Fibroblast of pulmonary artery (primary cell): ENCODE results near the gene BRD4.

ENCODE experiments used
- DNase-seq: peaks from one replicate; pipeline ENCODE4 v3.0.0-alpha.2; 2010; ENCODE audit warnings: low read depth
- H3K4me3 ChIP-seq: replicated peaks from 2 replicates; pipeline ENCODE4 v1.5.1; 2011; ENCODE audit warnings: low read depth, mild to moderate bottlenecking, control low read depth, low read length, moderate library complexity
- TF ChIP-seq, protein P1 (sequence below): IDR thresholded peaks from 2 replicates; pipeline ENCODE4 v1.5.1; 2011; ENCODE audit warnings: mild to moderate bottlenecking, control low read depth, low read length, inconsistent platforms; ENCODE audit errors: missing control alignments

The BRD4 gene

DNA sequence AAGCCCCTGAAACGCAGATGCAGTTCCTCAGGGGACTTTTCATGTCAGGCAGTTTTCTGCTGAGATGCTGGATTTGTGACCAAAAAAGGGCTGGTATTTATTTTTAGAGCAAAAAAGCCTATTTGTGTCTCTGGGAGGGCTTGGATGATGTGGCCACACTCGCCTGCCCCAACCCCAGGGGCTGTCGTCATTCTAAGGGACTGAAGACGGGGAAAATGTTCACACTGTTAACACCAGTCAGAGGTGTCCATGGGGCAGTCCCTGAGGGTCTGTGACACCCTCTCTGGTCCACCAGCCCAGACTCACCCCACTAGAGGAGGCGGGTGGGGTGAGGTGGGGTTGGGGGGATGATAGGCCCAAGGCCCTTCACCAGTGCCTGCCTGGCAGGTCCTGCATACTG is 84.2 kb downstream of the BRD4 start:
- no peak overlapping the region for H3K4me3 ChIP-seq
- no peak for DNase-seq
- TF ChIP-seq, protein P1, sequence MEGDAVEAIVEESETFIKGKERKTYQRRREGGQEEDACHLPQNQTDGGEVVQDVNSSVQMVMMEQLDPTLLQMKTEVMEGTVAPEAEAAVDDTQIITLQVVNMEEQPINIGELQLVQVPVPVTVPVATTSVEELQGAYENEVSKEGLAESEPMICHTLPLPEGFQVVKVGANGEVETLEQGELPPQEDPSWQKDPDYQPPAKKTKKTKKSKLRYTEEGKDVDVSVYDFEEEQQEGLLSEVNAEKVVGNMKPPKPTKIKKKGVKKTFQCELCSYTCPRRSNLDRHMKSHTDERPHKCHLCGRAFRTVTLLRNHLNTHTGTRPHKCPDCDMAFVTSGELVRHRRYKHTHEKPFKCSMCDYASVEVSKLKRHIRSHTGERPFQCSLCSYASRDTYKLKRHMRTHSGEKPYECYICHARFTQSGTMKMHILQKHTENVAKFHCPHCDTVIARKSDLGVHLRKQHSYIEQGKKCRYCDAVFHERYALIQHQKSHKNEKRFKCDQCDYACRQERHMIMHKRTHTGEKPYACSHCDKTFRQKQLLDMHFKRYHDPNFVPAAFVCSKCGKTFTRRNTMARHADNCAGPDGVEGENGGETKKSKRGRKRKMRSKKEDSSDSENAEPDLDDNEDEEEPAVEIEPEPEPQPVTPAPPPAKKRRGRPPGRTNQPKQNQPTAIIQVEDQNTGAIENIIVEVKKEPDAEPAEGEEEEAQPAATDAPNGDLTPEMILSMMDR, result no peak

DNA sequence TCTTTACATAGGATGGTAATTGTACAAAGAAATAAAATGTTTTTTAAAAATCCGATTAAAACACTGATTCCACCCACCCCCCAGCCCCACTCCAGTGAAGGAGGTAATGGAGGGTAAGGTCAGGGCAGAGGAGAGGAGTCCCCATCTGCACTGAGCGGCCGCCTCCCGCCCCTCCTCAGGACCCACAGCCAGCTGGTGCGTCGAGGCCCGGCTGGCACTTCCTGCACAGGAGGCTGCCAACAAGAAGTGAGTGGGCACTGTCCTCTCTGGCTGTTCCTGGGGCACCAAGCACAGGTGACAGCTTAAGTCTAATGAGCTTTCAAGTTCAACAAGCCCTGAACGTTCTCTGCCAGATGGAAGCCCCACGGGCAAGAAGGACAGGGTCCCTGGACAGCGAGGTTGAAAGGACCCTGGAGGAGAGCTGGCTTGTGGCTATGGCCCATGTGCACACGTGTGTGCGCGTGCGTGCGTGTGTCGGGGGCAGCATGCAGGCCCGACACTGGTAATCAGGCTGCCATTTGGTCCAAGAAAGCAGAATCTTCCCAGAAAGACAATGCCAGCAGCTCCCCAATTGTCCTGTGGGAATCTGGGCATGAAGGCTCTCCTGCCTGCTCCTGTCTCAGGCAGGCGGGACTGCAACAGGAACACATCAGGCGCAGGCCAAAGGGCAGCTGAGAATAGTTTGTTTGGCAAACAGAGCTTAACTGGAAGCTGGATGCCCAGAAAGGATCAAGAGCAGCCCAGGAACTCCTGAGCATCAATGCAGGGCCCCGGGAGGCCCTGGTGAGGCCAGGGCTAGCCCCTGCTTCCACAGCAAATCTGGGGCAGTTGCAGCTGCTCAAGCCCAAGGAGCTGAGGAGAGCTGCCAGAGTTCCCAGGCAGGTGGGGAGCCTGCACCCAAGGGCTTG is 85.0 kb downstream of the BRD4 start:
- TF ChIP-seq, protein P1, result no peak
- no peak for DNase-seq
- H3K4me3 ChIP-seq, result no peak overlapping the region

GRCh38 chr19:15246198-15246481 is 86.2 kb downstream of the BRD4 start:
- DNase-seq, result no peak
- TF ChIP-seq, protein P1, result no peak
- H3K4me3 ChIP-seq, result no peak overlapping the region

DNA sequence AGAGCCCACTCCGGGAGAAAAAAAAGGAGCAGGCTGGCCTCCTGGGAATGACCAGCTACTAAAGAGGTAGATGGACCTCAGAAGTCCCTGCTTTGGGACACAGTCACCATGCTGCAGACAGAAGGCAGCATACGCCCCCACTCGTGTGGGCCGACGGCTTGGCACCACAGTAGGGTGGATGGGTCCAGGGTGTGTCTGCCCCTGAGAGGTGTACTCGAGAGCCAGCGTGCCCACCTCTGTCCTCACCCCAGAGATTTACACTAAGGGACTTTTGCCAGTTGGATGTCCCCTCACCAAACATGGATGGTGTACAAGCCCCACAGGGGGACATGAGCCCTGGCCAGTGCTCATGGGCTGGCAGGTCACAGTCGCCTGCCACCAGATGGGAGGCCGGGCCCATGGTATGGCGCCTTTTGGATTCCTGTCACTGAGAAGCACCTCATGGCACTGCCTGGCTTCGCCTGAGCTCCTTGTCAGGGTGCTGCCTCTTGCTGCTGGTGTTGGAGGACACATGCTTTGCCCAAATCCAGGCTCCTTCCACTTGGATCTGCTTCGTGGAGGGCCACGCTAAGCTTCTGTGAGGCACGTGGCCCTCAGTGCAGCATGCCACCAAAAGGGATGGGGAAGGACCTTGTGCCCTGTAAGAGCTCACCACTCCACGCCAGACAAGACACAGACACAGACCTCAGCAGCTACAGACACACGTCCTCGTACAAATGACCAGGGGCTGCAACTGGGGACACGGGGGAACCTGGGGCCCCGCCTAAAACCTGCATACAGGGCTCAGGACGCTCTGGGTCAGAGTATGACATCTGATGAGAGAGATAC is 86.8 kb downstream of the BRD4 start:
- TF ChIP-seq, protein P1, result no peak
- no peak for DNase-seq
- no peak overlapping the region for H3K4me3 ChIP-seq

DNA sequence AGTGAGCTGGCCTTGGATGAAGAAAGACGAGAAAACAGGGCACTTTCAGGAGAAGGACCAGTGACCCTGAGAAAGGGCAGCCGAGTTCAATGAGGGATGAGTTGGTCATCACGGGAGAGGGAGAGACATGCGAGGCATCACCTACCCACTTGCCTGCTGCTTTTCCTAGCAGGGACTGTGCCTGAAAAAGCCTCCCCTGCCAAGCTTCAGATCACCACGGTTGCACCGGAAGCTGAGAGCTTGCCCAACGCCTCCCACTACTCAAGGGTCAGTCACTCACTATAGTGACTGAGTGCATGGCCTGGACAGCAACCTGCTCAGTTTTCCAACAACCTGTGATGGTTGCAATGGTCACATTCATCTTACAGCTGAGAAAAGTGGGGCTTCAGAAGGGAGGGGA is 87.5 kb downstream of the BRD4 start:
- H3K4me3 ChIP-seq, result no peak overlapping the region
- TF ChIP-seq, protein P1, result no peak
- DNase-seq, result no peak

DNA sequence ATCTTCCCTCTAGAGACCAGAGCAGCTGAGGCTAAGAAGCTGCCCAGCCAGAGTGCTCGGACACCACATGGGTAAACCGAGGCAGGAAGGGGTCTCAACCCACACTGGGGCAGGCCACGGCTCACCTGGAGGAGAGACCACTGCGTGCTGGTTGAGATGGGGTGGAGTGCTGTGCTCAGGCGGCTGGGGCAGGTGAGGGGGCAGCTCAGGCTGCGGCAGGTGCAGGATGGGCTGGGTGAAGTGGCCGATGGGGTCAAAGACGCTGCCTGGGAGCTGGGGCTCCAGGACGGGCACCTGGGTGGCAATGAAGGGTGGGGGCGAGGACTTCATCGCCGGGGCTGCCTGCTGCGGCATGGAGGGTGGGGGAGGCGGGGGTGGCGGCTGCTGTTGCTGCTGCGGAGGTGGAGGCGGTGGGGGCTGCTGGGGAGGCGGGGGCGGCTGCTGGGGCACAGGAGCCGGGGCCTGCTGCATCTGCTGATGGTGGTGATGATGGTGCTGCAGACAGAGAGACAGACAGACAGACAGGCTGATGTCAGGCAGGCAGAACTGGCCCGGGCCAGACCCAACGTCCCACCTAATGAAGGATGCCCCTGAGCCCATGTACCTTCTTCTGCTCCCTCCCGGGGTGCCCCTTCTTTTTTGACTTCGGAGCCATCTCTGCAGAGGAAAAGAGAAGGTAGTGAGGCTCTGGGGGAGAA is 88.1 kb downstream of the BRD4 start:
- H3K4me3 ChIP-seq, result no peak overlapping the region
- TF ChIP-seq, protein P1, result no peak
- no peak for DNase-seq
